ENCODE data around the gene CRTAC1. TPM values are rescaled to one million over a fixed set of nuclear protein-coding genes. Genes with fewer than 3 reads are reported as not detected.

The CRTAC1 gene
- total RNA-seq, 1 donor: not detected

DNA sequence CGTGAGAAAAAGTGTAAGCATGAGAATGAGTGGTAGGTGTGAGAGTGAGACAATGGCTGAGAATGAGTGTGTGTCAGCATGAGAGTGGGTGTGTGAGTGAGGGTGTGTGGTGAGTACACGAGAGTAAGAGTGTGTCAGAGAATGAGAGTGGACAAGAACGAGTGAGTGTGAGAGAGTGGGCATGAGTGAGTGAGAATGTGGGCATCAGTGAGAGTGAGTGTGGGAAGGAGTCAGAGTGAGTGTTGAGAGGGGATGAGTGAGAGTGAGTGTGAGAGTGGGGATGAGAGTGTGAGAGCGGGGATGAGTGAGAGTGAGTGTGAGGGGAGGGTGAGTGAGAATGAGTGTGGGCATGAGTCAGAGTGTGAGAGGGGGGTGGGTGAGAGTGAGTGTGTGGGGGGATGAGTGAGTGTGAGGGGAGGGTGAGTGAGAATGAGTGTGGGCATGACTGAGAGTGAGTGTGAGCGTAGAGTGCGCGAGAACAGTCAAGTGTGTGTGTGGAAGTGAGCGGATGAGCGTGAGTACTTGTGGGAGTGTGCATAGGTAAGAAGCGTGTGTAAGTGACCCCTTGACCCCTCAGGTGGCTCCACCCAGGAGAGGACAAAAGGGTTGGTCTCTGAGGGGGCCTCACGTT is 105.0 kb downstream of the CRTAC1 start:
- no peak for DNase-seq (ENCODE audit: insufficient read length, low spot score, missing footprints)
- H3K4me3 ChIP-seq (ENCODE audit: insufficient read depth, low read length): no peak overlapping the region
- no peaks in the 10 kb centered on the region for H3K4me1 ChIP-seq (ENCODE audit: insufficient read depth, low read length)
- TF ChIP-seq, protein P1, sequence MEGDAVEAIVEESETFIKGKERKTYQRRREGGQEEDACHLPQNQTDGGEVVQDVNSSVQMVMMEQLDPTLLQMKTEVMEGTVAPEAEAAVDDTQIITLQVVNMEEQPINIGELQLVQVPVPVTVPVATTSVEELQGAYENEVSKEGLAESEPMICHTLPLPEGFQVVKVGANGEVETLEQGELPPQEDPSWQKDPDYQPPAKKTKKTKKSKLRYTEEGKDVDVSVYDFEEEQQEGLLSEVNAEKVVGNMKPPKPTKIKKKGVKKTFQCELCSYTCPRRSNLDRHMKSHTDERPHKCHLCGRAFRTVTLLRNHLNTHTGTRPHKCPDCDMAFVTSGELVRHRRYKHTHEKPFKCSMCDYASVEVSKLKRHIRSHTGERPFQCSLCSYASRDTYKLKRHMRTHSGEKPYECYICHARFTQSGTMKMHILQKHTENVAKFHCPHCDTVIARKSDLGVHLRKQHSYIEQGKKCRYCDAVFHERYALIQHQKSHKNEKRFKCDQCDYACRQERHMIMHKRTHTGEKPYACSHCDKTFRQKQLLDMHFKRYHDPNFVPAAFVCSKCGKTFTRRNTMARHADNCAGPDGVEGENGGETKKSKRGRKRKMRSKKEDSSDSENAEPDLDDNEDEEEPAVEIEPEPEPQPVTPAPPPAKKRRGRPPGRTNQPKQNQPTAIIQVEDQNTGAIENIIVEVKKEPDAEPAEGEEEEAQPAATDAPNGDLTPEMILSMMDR (IDR thresholded peaks at IDR 0.05; ENCODE audit: extremely low read depth, low read depth, low read length): no peak
- no peaks in the 10 kb centered on the region for H3K79me2 ChIP-seq (ENCODE audit: insufficient read depth, low read length)
- H3K27ac ChIP-seq (ENCODE audit: low read depth, low read length): no peak overlapping the region
- H2AFZ ChIP-seq (ENCODE audit: low read length): no peak overlapping the region
- peaks cover 3% of the 10 kb centered on the region for H3K27me3 ChIP-seq (ENCODE audit: insufficient read depth, low read length)
- no peak overlapping the region for H3K4me2 ChIP-seq (ENCODE audit: insufficient read depth, low read length)
- no peaks in the 10 kb centered on the region for H3K36me3 ChIP-seq (ENCODE audit: insufficient read depth, low read length)
- H4K20me1 ChIP-seq (ENCODE audit: insufficient read depth, low read length): no peaks in the 10 kb centered on the region
- H3K9me3 ChIP-seq (ENCODE audit: low read depth, low read length): no peaks in the 10 kb centered on the region

DNA sequence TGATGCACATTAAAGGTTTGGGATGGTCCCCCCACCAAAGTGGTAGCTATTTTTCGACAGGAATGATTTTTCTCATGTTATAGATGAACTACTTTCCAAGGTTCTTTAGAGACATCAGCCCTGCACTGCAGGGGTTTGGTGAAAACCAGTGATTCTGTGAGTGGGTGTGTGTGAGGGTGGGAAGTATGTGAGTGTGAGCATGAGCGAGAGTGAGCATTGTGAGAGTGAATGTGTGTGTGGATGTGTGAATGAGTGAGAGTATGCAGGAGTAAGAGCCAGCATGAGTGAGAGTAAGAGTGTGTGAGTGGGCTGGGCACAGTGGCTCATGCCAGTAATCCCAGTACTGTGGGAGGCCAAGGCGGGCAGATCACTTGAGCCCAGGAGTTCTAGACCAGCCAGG is 105.7 kb downstream of the CRTAC1 start:
- Histone ChIP-seq H3K4me1 (ENCODE audit: insufficient read depth, low read length) (no peaks in the 10 kb centered on the region), H3K4me3 (ENCODE audit: insufficient read depth, low read length) (no peak overlapping the region), H3K4me2 (ENCODE audit: insufficient read depth, low read length) (no peak overlapping the region), H3K36me3 (ENCODE audit: insufficient read depth, low read length) (no peaks in the 10 kb centered on the region), H3K79me2 (ENCODE audit: insufficient read depth, low read length) (no peaks in the 10 kb centered on the region), H3K27ac (ENCODE audit: low read depth, low read length) (no peak overlapping the region), H3K27me3 (ENCODE audit: insufficient read depth, low read length) (peaks cover 8% of the 10 kb centered on the region), H3K9me3 (ENCODE audit: low read depth, low read length) (no peaks in the 10 kb centered on the region), H4K20me1 (ENCODE audit: insufficient read depth, low read length) (no peaks in the 10 kb centered on the region), H2AFZ (ENCODE audit: low read length) (no peak overlapping the region)
- no peak for DNase-seq (ENCODE audit: insufficient read length, low spot score, missing footprints)
- TF ChIP-seq, protein P1 (IDR thresholded peaks at IDR 0.05; ENCODE audit: extremely low read depth, low read depth, low read length): no peak

DNA sequence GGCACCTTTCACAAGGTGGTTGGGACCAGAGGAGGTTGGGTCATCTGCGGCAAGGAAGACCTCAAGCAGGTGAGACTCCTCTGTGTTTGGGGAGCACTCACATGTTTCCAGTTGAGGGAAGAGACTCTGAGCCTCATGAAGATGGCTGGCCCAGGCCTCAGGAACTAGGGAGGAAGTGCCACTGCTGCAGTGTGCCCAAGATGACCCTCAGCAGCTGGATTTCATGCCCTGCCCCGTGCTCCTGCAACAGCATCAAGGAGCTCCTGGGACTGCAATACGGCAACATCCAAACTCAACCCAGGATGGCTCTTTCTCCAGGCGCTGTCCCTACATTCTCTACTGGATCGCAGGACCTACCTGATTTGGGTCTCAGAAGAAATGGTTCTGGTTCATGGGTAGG is 106.9 kb downstream of the CRTAC1 start:
- no peak overlapping the region for H2AFZ ChIP-seq (ENCODE audit: low read length)
- H3K79me2 ChIP-seq (ENCODE audit: insufficient read depth, low read length): no peaks in the 10 kb centered on the region
- H3K27ac ChIP-seq (ENCODE audit: low read depth, low read length): no peak overlapping the region
- TF ChIP-seq, protein P1 (IDR thresholded peaks at IDR 0.05; ENCODE audit: extremely low read depth, low read depth, low read length): no peak
- H3K9me3 ChIP-seq (ENCODE audit: low read depth, low read length): no peaks in the 10 kb centered on the region
- H3K4me3 ChIP-seq (ENCODE audit: insufficient read depth, low read length): no peak overlapping the region
- H4K20me1 ChIP-seq (ENCODE audit: insufficient read depth, low read length): no peaks in the 10 kb centered on the region
- no peaks in the 10 kb centered on the region for H3K4me1 ChIP-seq (ENCODE audit: insufficient read depth, low read length)
- H3K4me2 ChIP-seq (ENCODE audit: insufficient read depth, low read length): no peak overlapping the region
- peaks cover 6% of the 10 kb centered on the region for H3K27me3 ChIP-seq (ENCODE audit: insufficient read depth, low read length)
- H3K36me3 ChIP-seq (ENCODE audit: insufficient read depth, low read length): no peaks in the 10 kb centered on the region
- DNase-seq (ENCODE audit: insufficient read length, low spot score, missing footprints): no peak

DNA sequence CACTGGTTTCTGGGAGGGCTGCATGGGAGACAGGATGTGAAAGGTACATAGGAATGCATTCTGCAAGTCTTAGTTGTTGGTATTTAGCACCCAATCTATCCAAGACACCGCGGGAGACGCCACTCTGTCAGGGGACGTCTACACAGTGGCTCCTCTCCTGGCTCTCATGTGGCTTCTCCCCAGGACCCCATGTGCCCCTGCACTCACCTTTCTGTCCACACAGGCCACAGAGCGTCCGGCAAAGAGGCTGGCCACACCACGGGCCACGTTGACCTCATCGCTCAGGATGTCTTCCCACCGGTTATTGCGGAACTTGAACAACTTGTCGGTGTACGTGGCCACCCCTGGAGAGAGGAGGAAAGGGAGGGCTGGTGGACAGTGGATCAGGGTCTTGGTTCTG is 107.4 kb downstream of the CRTAC1 start:
- Histone ChIP-seq H3K36me3 (ENCODE audit: insufficient read depth, low read length) (no peaks in the 10 kb centered on the region), H3K79me2 (ENCODE audit: insufficient read depth, low read length) (no peaks in the 10 kb centered on the region), H3K4me2 (ENCODE audit: insufficient read depth, low read length) (no peak overlapping the region), H4K20me1 (ENCODE audit: insufficient read depth, low read length) (no peaks in the 10 kb centered on the region), H3K27me3 (ENCODE audit: insufficient read depth, low read length) (peaks cover 10% of the 10 kb centered on the region), H3K27ac (ENCODE audit: low read depth, low read length) (no peak overlapping the region), H2AFZ (ENCODE audit: low read length) (no peak overlapping the region), H3K9me3 (ENCODE audit: low read depth, low read length) (no peaks in the 10 kb centered on the region), H3K4me3 (ENCODE audit: insufficient read depth, low read length) (no peak overlapping the region), H3K4me1 (ENCODE audit: insufficient read depth, low read length) (no peaks in the 10 kb centered on the region)
- DNase-seq (ENCODE audit: insufficient read length, low spot score, missing footprints): no peak
- TF ChIP-seq, protein P1 (IDR thresholded peaks at IDR 0.05; ENCODE audit: extremely low read depth, low read depth, low read length): no peak

All from osteoblast (primary cell).